B cell (primary cell): ENCODE measurements around the gene CUEDC2. TPM values are rescaled to one million over a fixed set of nuclear protein-coding genes. Genes with fewer than 3 reads are reported as not detected.

Experiments used
- ATAC-seq: fragments of 200-7000 bp; cut with Tn5 transposase; one replicate; pipeline ENCODE4 v1.10.0; 2021; ENCODE audit warnings: low read depth, mild to moderate bottlenecking, moderate number of reproducible peaks, moderate library complexity
- CTCF ChIA-PET: fragments of 350-600 bp; sonication (Branson Sonifier 250); formaldehyde crosslinking; loops from one replicate; lab custom pipeline; 2021; ENCODE audit warnings: antibody characterized with exemption, inconsistent platforms; lab: Charles Lee
- POLR2A ChIA-PET: fragments of 350-600 bp; sonication (Branson Sonifier 250); formaldehyde crosslinking; loops from one replicate; lab custom pipeline; 2021; ENCODE audit warnings: antibody characterized with exemption; lab: Charles Lee
- DNase-seq: peaks from one replicate; pipeline ENCODE4 v3.0.0; 2013
- H2AFZ ChIP-seq: 2 replicates; pipeline ENCODE4 v1.6.1; 2012; ENCODE audit warnings: mild to moderate bottlenecking, low read depth, low read length; ENCODE audit not compliant: insufficient read depth, poor library complexity, severe bottlenecking
- H3K27ac ChIP-seq, 2 donors: 1 replicate in 1 of 2; 2 replicates in 1 of 2; pipeline ENCODE4 v1.5.1; 2012 to 2013; ENCODE audit warnings: low read length in 2 of 2, mild to moderate bottlenecking in 2 of 2, moderate library complexity in 1 of 2
- H3K27me3 ChIP-seq, 4 experiments: fragments of 200-600 bp in 1 of 4; sonication (generic) in 1 of 4; replicated peaks in 1 of 4; 1 replicate in 2 of 4; 2 replicates in 2 of 4; pipeline versions ENCODE4 v1.6.1 to v1.7.0; 2013 to 2016; ENCODE audit warnings: low read length in 3 of 4, mild to moderate bottlenecking in 2 of 4, mixed read lengths in 1 of 4, moderate library complexity in 1 of 4; ENCODE audit not compliant: insufficient read depth in 4 of 4, control insufficient read depth in 3 of 4; ENCODE audit errors: control extremely low read depth in 1 of 4
- H3K36me3 ChIP-seq, 2 experiments: replicated peaks in 1 of 2; 1 replicate in 1 of 2; 2 replicates in 1 of 2; pipeline versions ENCODE4 v1.6.1 to v1.7.1; 2013; ENCODE audit warnings: low read length in 1 of 2; ENCODE audit not compliant: insufficient read depth in 2 of 2, control insufficient read depth in 1 of 2; ENCODE audit errors: control extremely low read depth in 1 of 2, extremely low read depth in 1 of 2
- H3K4me1 ChIP-seq, 2 donors: fragments of 200-600 bp in 1 of 2; sonication (generic) in 1 of 2; 1 replicate in 1 of 2; 2 replicates in 1 of 2; pipeline versions ENCODE4 v1.5.1 to v1.6.1; 2013 to 2017; ENCODE audit warnings: low read length in 2 of 2; ENCODE audit not compliant: control insufficient read depth in 2 of 2, insufficient read depth in 2 of 2
- H3K4me2 ChIP-seq: replicated peaks from 2 replicates; pipeline ENCODE3; 2012; ENCODE audit warnings: mild to moderate bottlenecking, low read depth, low read length; ENCODE audit not compliant: poor library complexity, severe bottlenecking
- H3K4me3 ChIP-seq, 5 experiments: fragments of 200-600 bp in 1 of 5; sonication (generic) in 1 of 5; 1 replicate in 3 of 5; 2 replicates in 2 of 5; pipeline versions ENCODE4 v1.5.1 to v1.7.0; 2011 to 2016; ENCODE audit warnings: low read length in 4 of 5, mild to moderate bottlenecking in 4 of 5, low read depth in 2 of 5, control low read depth in 1 of 5, moderate library complexity in 1 of 5; ENCODE audit not compliant: insufficient read depth in 1 of 5; ENCODE audit errors: control extremely low read depth in 1 of 5, extremely low read depth in 1 of 5
- H3K79me2 ChIP-seq: fragments of 200-600 bp; sonication (generic); one replicate; pipeline ENCODE4 v1.6.0; 2016; ENCODE audit warnings: low read length; ENCODE audit not compliant: control insufficient read depth, insufficient read depth
- H3K9ac ChIP-seq: fragments of 200-600 bp; sonication (generic); 2 replicates; pipeline ENCODE4 v1.6.1; 2017; ENCODE audit warnings: mild to moderate bottlenecking, low read length, moderate library complexity
- H3K9me3 ChIP-seq, 3 donors: one replicate each; pipeline versions ENCODE4 v1.6.1 to v1.7.1; 2013; ENCODE audit warnings: low read length in 2 of 3; ENCODE audit not compliant: control insufficient read depth in 2 of 3, insufficient read depth in 1 of 3; ENCODE audit errors: control extremely low read depth in 1 of 3
- H4K20me1 ChIP-seq: 2 replicates; pipeline ENCODE4 v1.6.0; 2012; ENCODE audit warnings: mild to moderate bottlenecking, low read length; ENCODE audit not compliant: insufficient read depth, control insufficient read depth, poor library complexity, severe bottlenecking
- H3K27ac Mint-ChIP-seq: one replicate; pipeline ENCODE4 v1.8.0; 2021; ENCODE audit warnings: mixed read lengths
- H3K27me3 Mint-ChIP-seq: one replicate; pipeline ENCODE4 v1.8.0; 2021; ENCODE audit warnings: mixed read lengths
- H3K4me1 Mint-ChIP-seq: one replicate; pipeline ENCODE4 v1.8.0; 2021; ENCODE audit warnings: mixed read lengths
- H3K4me3 Mint-ChIP-seq: one replicate; pipeline ENCODE4 v1.8.0; 2021; ENCODE audit warnings: mixed read lengths
- H3K9me3 Mint-ChIP-seq: one replicate; pipeline ENCODE4 v1.8.0; 2022; ENCODE audit warnings: mixed read lengths; ENCODE audit not compliant: insufficient read depth
- CTCF ChIP-seq: fragments of 200-600 bp; IDR thresholded peaks from one replicate; pipeline ENCODE4 v1.8.0; 2022; ENCODE audit warnings: antibody characterized with exemption, mild to moderate bottlenecking
- EZH2 ChIP-seq: IDR thresholded peaks from 2 replicates; pipeline ENCODE4 v1.6.1; 2012; ENCODE audit warnings: borderline replicate concordance, low read depth, mild to moderate bottlenecking, moderate library complexity, low read length; ENCODE audit not compliant: insufficient read depth, poor library complexity, severe bottlenecking
- WGBS: methylation state at CpG from one replicate; pipeline ENCODE4 v1.1.5; 2013; ENCODE audit warnings: missing lambda C conversion rate; ENCODE audit not compliant: insufficient coverage; 5-methylcytosine and 5-hydroxymethylcytosine counted together
- intact Hi-C: fragments of 100-400 bp; cut with micrococcal nuclease; formaldehyde crosslinking; loops from one replicate; pipeline ENCODE4 v1.10.0; 2022
- polyA plus RNA-seq: library from polyadenylated mRNA; depleted of rRNA; stranded (reverse); fragments of >200 nt; gene quantifications from 2 replicates; pipeline ENCODE4 v1.2.3, GENCODE V29; 2012
- total RNA-seq, 2 donors: library from RNA; stranded (reverse); fragments of 120-200 nt in 1 of 2; gene quantifications; 1 replicate in 1 of 2; 2 replicates in 1 of 2; pipeline versions ENCODE4 v1.2.3 to v1.2.4, GENCODE V29; 2013 to 2022

Gene CUEDC2
- total and polyA plus RNA-seq, 2 donors (not counting 1 experiment from before 2014, with no cell fraction given) = 35.6 to 49.4 TPM

DNA sequence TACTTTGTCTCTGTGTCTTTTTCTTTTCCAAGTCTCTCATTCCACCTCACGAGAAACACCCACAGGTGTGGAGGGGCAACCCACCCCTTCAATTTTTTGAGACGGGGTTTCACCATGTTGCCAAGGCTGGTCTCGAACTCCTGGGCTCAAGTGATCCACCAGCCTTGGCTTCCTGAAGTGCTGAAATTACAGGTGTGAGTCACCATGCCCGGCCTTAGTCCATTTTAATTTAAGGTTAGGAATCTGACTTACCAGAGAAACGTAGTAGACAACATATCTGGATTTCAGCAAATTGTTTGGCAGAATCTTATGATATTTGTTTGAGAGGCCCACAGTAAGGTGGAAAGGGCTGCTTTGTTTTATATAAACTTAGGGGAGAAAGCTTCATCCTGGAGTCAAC is 40.1 kb downstream of the CUEDC2 start:
- peaks cover 24% of the 10 kb centered on the region for H3K4me1 Mint-ChIP-seq
- no peak overlapping the region for H2AFZ ChIP-seq
- H3K27me3 ChIP-seq = no peaks in the 10 kb centered on the region
- no peaks in the 10 kb centered on the region for H3K9me3 ChIP-seq
- WGBS = 96% methylated on average over 5 of the region's 5 CpGs
- H3K79me2 ChIP-seq = peaks cover 30% of the 10 kb centered on the region
- intact Hi-C loops = no loop called here
- H3K27ac Mint-ChIP-seq = no peak overlapping the region
- ATAC-seq (no peak), DNase-seq (no peak)
- H3K36me3 ChIP-seq = peaks cover 0 to 9% of the 10 kb centered on the region in 2 experiments
- H3K4me1 ChIP-seq = peaks cover 16 to 25% of the 10 kb centered on the region in 2 donors
- POLR2A ChIA-PET = no interaction called here
- H3K4me2 ChIP-seq = no peak overlapping the region
- H3K4me3 ChIP-seq = no peak overlapping the region
- no peak overlapping the region for H3K4me3 Mint-ChIP-seq
- no peaks in the 10 kb centered on the region for H3K27me3 Mint-ChIP-seq
- no peak overlapping the region for H3K9ac ChIP-seq
- H3K27ac ChIP-seq = no peak overlapping the region
- H4K20me1 ChIP-seq = peaks cover 24% of the 10 kb centered on the region
- CTCF ChIA-PET = interaction anchor here (0.6 to 8.8 kb wide), 8 partner anchors 11 to 191 kb away, joined by 3 to 108 read pairs (median 12); partner anchors contain the start of genes ACTR1A and FBXL15
- TF ChIP-seq EZH2 (no peak), CTCF (no peak)
- H3K9me3 Mint-ChIP-seq = no peaks in the 10 kb centered on the region

DNA sequence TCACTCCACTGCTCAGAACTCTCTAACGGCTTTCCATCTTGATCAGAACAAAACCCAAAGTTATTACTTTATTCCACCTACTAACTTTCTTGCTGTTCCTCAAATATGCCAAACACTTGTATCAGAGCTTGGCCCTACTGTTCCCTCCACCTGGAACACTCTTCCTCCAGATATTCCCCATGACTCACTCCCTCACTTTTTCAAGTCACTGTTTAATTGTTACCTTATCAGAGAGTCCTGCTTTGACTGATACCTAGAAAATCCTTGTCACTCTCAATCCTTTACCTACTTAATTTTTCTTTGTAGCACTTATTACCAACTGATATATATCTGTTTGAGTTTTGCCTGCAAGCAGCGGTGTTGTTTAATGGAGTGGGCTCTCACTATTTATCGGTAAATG is 42.5 kb downstream of the CUEDC2 start:
- DNase-seq = no peak
- ATAC-seq = no peak

More for the DNA sequence above, 42.5 kb downstream of the CUEDC2 start:
- H3K9me3 Mint-ChIP-seq = no peaks in the 10 kb centered on the region
- 92% methylated on average over 2 of the region's 3 CpGs for WGBS
- TF ChIP-seq EZH2 (no peak), CTCF (no peak)
- no peak overlapping the region for H3K4me3 Mint-ChIP-seq
- no peak overlapping the region for H3K27ac ChIP-seq
- peaks cover 16% of the 10 kb centered on the region for H3K4me1 Mint-ChIP-seq
- no peak overlapping the region for H2AFZ ChIP-seq
- POLR2A ChIA-PET = no interaction called here
- peaks cover 9% of the 10 kb centered on the region for H3K79me2 ChIP-seq
- peaks cover 4 to 11% of the 10 kb centered on the region in 2 donors for H3K4me1 ChIP-seq
- peaks cover 10% of the 10 kb centered on the region for H4K20me1 ChIP-seq
- CTCF ChIA-PET = interaction anchor here (0.6 to 2.3 kb wide), 4 partner anchors 10 to 265 kb away, joined by 3 to 11 read pairs (median 6); no protein-coding TSS in a partner anchor
- H3K36me3 ChIP-seq = no peaks in the 10 kb centered on the region
- H3K9ac ChIP-seq = no peak overlapping the region
- H3K4me2 ChIP-seq = no peak overlapping the region
- no peak overlapping the region for H3K4me3 ChIP-seq
- no peaks in the 10 kb centered on the region for H3K9me3 ChIP-seq
- H3K27me3 Mint-ChIP-seq = no peaks in the 10 kb centered on the region
- intact Hi-C loops = no loop called here
- no peak overlapping the region for H3K27ac Mint-ChIP-seq
- H3K27me3 ChIP-seq = no peaks in the 10 kb centered on the region
